ENCODE data around the gene SPSB1.

Gene SPSB1

DNA sequence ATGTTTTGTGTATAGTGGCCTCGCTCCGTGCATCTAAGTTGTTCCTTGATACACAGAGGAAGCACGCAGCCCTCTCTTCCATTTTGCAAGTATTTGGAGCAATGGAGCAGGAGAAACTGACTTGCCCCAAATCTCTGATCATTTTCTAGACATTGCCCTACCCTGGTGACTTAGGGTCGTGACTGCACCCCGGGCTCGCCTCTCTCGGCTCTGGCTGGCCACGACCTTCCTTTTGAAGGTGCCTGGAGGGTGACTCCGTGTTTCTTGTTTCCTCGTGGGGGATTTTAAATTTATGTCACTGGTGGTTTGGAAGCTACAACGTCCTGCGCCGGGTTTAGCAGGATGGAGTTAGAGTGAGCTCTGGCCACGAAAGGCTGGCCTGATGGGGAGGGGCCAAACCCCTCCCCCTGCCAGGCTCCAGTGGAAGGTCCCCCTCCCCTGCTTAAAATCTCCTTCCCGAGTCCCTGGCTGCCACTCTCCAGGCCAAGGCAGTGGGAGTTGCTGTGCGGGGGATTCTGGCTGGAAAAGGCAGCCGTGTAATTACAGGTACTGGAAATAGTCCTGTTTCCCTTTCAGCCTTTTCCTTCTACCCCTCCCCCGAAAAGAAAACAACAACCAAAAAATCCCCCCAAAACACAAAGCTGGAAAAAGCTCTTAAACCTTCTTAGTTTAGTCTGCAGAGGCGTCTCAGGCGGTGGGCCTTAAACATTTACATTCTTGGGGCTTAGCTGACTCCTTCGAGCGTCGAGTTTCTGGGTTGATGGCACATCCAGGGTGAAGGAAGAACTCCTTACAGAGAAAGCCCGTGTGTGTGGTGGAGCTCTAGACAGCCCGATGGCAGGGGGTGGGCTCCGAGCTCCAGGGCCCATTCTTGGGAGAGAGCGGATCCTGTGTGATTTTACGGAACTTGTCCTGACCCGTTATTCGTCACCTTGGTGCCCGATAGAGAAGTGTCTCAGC lies 28.1 kb downstream of the SPSB1 start:
- no peak for DNase-seq

GRCh38 chr1:9321480-9321849 lies 28.8 kb downstream of the SPSB1 start:
- no peak for DNase-seq

GRCh38 chr1:9321986-9322660 lies 29.4 kb downstream of the SPSB1 start:
- DNase-seq: no peak

- DNase-seq: no peak
These were observed 30.1 kb downstream of the SPSB1 start for GRCh38 chr1:9322661-9323244.

DNA sequence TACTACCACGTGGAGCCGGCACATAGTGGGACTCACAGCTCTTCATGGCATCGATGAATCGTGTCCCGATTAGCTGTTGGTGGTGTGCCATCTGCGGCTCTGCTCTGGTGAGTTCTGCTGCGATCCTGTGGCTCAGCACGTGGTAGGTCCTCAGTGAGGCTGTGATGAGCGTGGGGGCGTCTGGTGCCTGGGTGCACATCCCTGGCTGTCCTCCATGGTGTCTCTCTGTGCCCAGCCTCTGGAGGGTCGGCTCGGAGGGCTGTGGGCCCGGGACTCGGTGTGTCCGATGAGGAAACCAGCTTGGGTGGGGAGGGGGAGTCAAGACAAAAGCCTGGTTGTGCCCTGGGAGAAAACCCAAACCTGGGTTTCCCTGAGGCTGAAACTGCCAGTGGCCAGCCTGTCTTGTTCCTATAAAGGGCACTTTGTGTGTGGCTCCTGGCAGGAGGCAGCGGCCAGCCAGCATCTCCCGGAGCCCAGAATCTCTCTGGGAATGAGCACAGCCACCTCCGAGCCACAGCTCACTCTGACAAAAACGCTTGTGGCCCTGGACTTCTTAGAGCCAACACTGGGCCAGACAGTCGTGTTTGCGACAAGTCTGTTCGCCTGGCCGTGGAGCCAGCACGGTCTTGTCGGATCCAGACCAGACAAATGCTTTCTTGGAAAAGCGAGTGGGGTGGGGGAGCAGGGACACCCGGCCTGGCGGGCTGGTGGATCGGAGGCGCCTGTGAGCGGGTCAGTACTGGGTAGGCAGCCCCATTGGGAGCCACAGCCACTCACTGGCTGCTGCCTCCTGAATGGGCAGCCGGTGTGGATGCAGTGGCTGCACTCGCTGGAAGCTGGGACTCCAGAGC lies 31.8 kb downstream of the SPSB1 start:
- no peak for DNase-seq

DNA sequence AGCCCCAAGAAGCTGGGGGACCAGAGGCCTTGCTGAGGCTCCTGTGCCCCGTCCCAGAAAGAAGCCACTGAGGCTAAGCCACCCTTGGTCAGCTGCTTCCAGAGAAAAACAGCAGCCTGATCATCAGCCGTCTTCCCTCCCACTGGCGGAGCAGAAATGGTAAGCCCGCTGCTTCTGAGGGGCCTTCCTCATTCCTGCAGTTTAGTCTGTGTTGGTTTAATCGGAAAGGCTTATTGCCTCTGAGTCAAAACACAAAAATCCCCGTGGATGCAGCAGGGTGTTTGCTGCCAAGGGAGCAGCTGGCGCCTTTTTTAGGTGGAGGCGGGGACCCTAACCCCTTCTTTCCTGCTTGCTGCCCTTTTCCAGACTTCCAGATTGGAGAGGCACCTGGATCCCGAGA lies 33.9 kb downstream of the SPSB1 start:
- DNase-seq: no peak

GRCh38 chr1:9328201-9328600 lies 35.5 kb downstream of the SPSB1 start:
- no peak for DNase-seq

DNA sequence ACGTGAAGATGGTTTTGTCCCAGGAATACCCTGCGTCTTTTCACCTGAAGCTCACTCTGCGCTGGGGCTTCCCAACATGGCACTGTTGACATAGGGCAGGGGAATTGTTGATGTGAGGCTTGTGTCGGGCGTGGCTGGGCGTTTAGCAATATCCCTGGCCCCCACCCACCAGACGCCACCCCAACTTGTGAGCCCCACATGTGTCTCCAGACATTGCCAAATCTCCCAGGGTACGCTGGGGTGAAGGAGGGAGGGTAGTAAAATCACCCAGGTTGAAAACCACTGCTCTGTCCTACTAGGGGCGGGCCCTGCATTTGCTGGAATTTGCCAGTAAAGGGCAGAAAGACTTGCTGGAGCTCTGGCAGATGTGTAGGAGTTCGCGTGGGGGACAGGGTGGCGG lies 36.0 kb downstream of the SPSB1 start:
- DNase-seq: no peak

GRCh38 chr1:9331016-9331415 lies 38.3 kb downstream of the SPSB1 start:
- DNase-seq: no peak

- peak; percentile 3 for DNase-seq
These were observed 39.1 kb downstream of the SPSB1 start for GRCh38 chr1:9331558-9332346.

DNA sequence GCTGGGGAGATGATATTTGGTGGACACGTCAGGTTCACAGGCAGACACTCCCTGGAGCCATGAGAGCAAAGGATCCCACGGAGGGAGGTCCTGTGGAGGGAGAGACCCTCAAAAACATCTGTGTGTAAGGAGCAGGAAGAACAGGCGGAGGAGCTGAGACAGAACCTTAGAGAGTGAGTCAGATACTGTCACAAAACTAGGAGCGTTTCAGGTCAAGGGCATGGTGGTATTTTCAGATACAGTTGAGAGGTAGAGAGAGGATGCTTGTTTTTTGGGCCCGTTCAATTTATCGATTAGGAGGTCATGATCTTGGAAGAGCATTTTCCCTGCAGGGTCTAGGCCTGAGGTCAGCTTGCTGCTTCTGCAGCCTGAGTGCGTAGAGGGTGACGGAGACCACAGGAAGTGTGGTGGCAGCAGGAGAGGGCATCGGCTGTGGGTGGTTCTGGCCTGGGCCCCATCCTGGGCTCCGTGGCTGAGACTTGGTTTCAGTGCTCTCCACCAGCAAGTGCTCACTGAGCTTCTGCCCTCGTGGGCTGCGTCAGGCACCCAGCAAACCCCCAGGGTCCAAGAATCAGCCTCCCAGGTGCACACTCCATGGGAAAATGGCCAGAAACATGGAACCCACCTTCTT lies 39.9 kb downstream of the SPSB1 start:
- no peak for DNase-seq

DNA sequence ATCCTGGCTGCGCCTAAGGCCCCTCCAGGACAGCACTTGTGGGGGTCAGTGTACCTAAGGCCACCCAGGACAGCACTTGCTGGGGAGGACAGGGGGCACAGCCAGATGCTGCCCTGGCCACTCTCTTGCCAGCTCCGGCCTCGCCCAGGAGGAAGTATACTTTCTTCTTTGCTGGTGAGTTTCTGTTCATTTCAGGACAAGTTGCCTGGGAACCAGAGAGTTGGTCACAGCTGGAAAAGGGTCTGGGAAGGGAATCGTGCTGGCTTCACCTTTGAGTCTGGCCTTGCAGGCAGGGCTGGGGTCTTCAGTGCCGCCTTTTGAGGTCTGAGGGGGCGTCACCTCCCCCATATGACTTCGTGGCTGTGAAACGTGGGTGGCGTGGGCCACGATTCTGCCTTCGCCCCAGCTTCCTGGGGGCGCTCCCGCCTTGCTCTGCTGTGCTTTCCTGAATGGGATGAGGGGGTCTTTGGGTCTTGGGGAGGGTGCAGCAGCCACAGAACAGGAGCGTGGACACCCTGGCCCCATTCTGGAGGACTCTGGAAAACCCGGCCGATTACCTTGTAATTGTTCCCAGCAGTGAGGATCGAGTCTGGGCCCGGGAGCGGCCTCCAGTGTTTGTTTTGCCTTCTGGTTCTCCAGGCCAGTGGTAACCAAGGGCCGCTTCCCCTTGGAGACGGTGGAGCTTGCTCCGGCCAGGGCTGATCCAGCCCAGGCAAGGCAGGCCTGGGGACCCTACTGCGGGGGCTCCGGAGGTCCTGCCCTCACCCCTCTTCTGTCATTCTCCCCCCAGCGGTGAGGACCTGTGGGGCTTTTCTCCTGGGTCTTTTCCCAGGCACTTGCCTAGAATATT lies 45.9 kb downstream of the SPSB1 start:
- no peak for DNase-seq

- no peak for DNase-seq
These were observed 47.6 kb downstream of the SPSB1 start for GRCh38 chr1:9340172-9340854.

DNA sequence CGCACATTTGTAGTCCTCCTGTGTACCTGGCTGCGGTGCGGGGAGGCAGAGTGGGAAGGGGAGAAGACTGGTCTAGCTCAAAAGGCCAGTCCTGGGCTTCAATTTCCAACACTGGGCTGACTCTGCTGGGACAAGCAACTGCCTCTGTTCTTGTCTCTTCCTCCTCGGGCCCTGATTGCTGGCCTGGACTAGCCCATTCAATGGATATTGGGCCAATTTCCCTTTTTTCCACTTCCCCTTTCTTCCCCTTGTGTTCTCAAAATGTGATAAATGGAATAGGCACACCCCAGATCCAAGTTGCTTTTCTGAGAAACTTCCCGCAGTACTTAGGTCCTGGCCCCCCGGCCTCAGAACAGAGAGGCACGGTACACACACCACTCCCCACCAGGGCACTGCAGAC lies 48.2 kb downstream of the SPSB1 start:
- no peak for DNase-seq

DNA sequence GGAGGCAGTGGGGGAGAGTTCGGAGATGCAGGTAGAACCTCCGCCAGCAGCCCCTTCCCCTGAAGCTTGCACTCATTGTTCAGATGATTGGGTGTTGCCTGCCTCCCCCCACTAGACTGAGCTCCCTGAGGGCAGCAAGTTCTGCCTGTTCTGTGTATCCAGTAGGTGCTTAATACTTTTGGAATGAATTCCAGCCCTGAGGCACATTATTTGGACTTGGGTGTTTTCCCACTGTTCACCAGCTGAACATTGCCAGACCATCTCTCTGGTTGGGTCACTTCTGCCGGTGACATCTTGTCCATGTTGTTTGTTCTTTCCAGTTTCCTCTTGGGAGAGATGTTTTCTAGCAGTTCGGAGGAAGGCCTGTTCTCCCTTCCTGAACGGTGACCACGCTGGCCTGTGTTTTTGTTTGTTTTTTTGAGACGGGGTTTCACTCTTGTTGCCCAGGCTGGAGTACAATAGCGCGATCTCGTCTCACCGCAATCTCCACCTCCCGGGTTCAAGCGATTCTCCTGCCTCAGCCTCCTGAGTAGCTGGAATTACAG lies 48.7 kb downstream of the SPSB1 start:
- DNase-seq: no peak

DNA sequence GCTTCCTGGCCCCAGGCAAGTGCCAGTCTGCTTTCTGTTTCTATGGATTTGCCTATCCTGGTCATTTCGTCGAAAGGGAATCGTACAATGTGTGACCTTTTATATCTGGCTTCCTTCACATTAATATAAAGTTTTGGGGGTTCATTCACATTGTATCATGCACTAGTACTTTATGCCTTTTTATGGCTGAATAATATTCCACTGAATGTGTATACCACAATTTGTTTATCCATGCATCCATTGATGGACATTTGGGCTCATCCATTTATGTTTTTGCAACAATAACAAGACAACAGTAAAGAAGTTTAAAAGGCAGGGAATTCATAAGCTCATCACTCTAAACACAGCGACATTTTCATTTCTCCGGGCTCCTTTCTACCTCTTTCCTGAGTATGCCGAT lies 50.6 kb downstream of the SPSB1 start:
- no peak for DNase-seq

DNA sequence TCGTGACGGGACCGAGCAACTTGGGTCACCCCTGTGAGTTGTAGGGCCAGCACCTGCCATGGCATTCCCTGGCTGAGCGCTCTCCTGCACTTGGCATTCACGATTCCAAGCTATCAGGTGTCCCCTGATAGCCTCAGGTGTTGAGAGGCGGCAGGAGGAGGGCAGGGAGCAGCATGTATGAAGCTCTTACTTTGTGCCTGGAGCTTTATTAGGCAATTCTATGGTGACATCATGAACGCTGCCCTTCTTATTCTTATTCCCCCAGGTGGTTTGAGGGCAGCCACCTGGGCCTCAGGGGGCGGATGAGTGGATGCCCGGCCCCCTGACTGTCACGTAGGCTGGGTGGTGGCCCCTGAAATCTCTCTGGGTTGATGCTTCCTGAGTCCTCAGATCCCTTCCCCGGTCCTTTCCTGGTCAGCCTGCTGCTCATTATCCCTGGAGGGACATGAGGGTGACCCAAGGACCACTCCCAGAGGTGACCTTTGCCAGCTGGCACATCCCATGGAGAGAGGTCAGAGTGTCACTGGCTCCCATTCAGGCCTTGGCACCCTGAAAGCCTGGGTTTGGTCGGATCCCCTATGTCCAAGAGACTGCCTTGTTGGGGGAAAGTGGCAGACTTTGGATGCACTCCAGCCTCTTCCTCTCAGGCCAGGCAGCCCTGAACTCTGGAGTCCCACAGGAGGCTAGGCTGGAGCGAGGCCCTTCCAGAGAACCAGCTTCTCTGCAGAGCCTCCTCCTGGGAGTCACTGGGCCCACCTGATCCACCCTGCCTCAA lies 51.9 kb downstream of the SPSB1 start:
- no peak for DNase-seq

GRCh38 chr1:9345471-9345870 lies 52.8 kb downstream of the SPSB1 start:
- DNase-seq: no peak

- no peak for DNase-seq
These were observed 53.2 kb downstream of the SPSB1 start for GRCh38 chr1:9345922-9346321.
